KBM-7 (cell line): ENCODE data around the gene ORC3.
"Not testable (repeated sequence)": the region's sequence is repeated elsewhere in the genome, so short reads cannot be mapped to it uniquely, and the experiment has no call there.

Experiments used
- DNase-seq: peaks from one replicate; pipeline ENCODE4 v3.0.0-alpha.2; 2015
- in situ Hi-C: fragments of 300-500 bp; cut with MboI; formaldehyde crosslinking; loops from 2 replicates; pipeline ENCODE4 v1.14.3; 2020; ENCODE audit warnings: low sequenced_read_pairs, low pct_unique_long_range_greater_than_20kb, mixed read lengths

Gene ORC3

GRCh38 chr6:87588756-87589407 lies 1.1 kb upstream of the ORC3 start:
- DNase-seq: no peak
- in situ Hi-C loops: no loop called here

- in situ Hi-C loops: no loop called here
- no peak for DNase-seq
Observed at GRCh38 chr6:87590417-87590880, 514 bp downstream of the ORC3 start.

DNA sequence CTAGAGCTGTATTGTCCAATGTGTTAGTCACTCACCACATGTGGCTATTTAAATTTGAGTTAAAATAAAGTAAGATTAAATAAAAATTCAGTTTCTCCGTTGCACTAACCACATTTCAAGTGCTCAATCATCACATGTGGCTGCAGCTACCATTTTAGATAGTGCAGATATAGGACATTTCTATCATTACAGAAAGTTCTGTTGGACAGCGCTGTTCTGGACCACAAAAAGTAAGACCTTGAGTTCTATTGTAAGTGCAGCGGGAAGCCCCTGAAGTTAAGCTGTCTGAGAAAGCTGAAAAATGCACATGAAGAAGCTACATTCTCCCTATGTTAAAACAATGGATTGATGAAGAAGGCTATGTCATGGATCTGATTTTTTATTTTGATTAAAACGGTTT lies 1.1 kb downstream of the ORC3 start:
- in situ Hi-C loops: no loop called here
- no peak for DNase-seq

- in situ Hi-C loops: no loop called here
- no peak for DNase-seq
Observed at GRCh38 chr6:87600576-87600975, 10.6 kb downstream of the ORC3 start.

- in situ Hi-C loops: no loop called here
- no peak for DNase-seq
Observed at GRCh38 chr6:87606199-87606598, 16.3 kb downstream of the ORC3 start.

GRCh38 chr6:87608802-87609201 lies 18.9 kb downstream of the ORC3 start:
- DNase-seq: no peak
- in situ Hi-C loops: no loop called here

DNA sequence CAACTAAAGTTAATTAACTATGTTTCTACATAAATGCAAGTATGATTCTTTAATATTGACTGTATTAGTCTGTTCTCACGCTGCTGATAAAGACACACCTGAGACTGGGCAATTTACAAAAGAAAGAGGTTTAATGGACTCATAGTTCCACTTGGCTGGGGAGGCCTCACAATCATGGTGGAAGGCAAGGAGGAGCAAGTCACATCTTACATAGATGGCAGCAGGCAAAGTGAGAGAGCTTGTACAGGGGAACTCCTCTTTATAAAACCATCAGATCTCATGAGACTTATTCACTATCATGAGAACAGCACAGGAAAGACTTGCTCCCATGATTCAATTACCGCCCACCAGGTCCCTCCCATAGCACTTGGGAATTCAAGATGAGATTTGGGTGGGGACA lies 23.1 kb downstream of the ORC3 start:
- in situ Hi-C loops: not testable (repeated sequence)

GRCh38 chr6:87617405-87617804 lies 27.5 kb downstream of the ORC3 start:
- no peak for DNase-seq
- in situ Hi-C loops: no loop called here

More for the DNA sequence above, 23.1 kb downstream of the ORC3 start:
- DNase-seq: not testable (repeated sequence)

DNA sequence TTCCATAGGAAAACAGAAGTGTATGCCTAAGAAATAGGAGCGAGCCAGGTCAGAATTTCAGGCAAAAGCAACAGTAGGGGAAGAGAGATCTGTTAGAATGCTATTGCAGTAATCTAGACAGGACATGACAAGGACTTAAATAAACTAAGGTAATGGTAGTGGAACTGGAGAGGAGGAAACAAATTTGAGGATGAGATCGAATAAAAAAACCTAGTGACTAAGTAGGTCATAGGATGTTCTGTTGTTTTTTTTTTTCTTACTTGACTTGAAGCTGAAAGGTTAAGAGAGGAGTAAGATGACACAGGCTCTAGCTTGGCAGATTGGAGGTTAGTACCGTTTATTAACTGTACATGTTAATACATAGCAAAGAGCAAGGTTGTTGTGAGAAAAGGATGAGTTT lies 28.6 kb downstream of the ORC3 start:
- in situ Hi-C loops: no loop called here
- no peak for DNase-seq

DNA sequence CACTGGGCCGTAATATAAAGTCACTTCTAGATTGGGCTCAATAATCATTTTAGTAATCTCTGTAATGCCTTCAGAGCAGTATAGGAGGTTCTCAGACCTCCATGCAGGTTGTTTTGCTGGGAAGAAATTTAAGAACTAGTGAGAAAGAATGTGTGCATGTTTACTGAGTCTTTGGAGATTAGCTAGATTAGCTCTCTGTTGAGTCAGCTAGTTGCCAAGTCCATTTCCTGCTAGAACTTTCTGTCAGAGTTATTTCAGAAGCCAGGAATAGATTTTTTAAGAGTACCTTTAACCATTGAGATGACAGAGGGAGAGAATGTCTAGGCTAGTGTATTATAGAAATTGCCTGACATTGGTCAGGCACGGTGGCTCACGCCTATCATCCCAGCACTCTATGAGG lies 33.3 kb downstream of the ORC3 start:
- in situ Hi-C loops: no loop called here
- no peak for DNase-seq

- DNase-seq: no peak
- in situ Hi-C loops: no loop called here
Observed at GRCh38 chr6:87628424-87628823, 38.5 kb downstream of the ORC3 start.

DNA sequence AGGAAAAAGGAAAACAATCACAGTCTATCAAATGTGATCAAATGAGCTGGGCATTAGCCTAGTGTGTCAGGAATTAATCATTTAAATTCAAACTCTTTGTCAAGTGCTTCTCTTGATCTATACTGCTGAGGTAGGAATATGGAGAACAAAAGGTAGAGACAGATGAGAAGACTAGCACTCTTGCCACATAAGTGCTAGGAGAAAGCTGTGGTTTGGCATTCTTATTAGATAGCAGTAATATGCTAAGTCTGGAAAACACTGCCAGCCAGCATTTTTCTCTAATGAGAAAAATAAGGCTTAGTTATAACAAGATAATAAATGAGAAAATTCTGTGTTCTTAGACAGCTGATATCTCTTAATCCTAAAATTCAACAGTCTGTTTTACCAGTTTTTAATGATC lies 38.9 kb downstream of the ORC3 start:
- no peak for DNase-seq
- in situ Hi-C loops: no loop called here

- in situ Hi-C loops: no loop called here
- DNase-seq: no peak
Observed at GRCh38 chr6:87630746-87631145, 40.8 kb downstream of the ORC3 start.

GRCh38 chr6:87633851-87634250 lies 43.9 kb downstream of the ORC3 start:
- DNase-seq: no peak
- in situ Hi-C loops: no loop called here

- in situ Hi-C loops: no loop called here
- no peak for DNase-seq
Observed at GRCh38 chr6:87636315-87636714, 46.4 kb downstream of the ORC3 start.

GRCh38 chr6:87637106-87637505 lies 47.2 kb downstream of the ORC3 start:
- in situ Hi-C loops: no loop called here
- DNase-seq: no peak

DNA sequence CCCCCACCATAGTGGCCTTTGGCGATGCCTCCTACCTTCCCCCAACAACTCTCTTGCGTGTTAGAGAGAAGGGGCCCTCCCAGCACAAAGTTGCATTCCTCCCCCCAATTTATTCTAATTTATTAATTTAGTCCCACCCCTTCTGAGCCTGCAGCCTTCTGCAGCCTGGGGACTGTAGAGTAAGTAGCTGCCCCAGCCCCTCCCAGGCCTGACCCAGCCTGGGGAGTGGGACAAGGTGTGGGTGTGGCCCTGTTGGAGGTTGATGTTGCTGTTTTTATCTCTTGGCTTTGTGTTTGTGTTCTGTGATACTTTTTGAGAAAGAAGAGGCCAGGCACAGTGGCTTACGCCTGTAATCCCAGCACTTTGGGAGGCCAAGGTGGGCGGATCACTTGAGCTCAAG lies 49.4 kb downstream of the ORC3 start:
- no peak for DNase-seq
- in situ Hi-C loops: no loop called here

DNA sequence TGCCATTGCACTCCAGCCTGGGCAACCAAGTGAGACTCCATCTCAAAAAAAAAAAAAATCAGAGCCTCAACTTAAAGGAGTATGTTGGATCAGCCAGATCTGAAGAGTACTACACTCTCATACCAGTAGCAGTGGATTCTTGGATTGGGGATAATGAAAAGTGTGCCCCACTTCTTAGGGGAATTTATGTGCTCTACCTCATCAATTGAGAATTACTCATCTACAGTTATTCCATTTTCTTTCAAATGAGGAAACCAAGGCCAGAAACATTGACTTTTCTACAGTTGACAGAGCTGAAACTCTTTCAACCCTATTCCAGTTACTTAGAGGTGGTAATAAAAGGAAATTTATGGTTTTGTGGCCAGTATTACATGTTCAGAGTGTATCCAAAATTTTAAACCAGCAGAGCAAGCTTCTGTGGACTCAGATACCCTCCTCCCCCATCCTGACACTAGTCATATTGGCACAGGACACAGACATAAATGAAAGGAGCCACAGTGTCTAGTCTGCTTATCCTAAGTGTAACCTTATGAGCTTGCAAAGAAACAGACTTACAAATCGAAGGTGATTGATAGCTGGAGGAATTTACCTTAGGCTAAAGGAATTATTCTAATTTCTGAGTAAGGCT lies 51.2 kb downstream of the ORC3 start:
- DNase-seq: no peak
- in situ Hi-C loops: no loop called here

- no peak for DNase-seq
- in situ Hi-C loops: no loop called here
Observed at GRCh38 chr6:87645080-87645479, 55.1 kb downstream of the ORC3 start.

DNA sequence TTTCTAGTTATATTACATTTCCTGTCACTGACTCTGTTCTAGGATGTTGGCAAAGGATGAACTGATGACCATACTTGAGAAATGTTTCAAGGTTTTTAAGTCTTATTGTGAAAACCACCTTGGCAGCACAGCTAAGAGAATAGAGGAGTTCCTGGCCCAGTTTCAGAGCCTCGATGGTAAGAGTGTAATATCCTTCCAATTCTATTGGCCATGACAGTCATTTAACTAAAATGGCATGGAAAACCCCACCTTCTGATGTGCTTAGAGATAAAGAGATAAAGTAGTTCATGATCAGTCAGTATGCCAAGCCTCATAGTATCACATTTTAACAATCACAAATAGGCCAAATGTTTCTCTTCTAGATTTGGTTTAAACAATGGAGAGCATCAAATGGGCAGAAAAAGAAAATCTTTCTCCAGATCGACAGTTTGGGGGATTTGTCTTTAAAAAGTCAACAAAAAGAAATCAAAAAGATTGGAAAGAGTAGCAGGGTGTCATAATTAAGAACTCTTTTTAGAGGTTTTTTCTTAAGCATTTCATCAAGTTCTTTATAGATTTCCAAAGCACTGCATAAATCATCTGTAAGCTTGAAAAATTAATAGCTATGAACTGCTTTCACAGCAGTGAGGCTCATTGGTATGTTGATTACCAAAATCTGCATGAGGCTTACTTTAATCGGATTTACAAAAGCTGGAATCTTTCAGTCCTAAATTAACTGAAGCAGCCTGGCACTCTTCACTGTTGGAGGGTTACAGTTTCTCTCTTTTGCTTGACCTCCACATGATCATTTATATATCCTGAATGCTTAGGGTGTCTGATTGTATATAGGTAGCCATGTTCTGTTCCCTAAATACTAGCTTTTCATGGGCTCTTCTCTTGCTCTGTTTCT lies 63.4 kb downstream of the ORC3 start:
- in situ Hi-C loops: no loop called here

More for the DNA sequence above, 63.4 kb downstream of the ORC3 start:
- no peak for DNase-seq
